Measurements from ENCODE around the gene MAB21L3.
A peak's percentile ranks its signal among the peaks of the same experiment; 100 is the strongest.

Gene MAB21L3

DNA sequence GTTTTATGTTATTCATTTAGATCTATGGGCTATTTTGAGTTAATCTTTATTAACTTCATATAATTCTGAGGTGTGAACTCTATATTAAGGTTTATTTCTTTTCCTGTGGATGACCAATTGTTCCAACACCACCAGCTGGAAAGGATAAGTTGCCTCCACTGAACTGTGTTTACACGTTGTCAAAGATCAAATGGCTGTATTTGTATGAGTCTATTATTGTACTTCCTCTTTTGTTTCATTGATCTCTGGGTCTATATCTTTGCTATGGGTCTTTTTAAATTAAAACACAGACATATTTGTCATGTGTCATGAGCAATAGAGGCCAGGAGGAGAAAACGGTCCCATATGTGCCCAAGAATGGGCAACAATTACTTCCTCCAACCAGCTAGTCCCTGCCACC is 5.2 kb upstream of the MAB21L3 start:
- H3K36me3 ChIP-seq, result no peaks in the 10 kb centered on the region
- no peak overlapping the region for H3K4me3 ChIP-seq
- no peaks in the 10 kb centered on the region for H3K27me3 ChIP-seq
- no peaks in the 10 kb centered on the region for H3K9me3 ChIP-seq (replicated peaks in 1 of 11)
- no peaks in the 10 kb centered on the region for H4K20me1 ChIP-seq
- TF ChIP-seq Cebpa-rat (IDR thresholded peaks at IDR 0.05), result no peak
- H3K9ac ChIP-seq, result no peak overlapping the region
- H3K4me2 ChIP-seq, result peak overlapping the region in 2 of 11 experiments; percentile 15 to 26; a peak in 4 of 22 replicates
- peaks cover 0 to 16% (median 8%) of the 10 kb centered on the region in 10 experiments; a peak in 13 of 20 replicates for H3K4me1 ChIP-seq
- H3K27ac ChIP-seq, result no peak overlapping the region

DNA sequence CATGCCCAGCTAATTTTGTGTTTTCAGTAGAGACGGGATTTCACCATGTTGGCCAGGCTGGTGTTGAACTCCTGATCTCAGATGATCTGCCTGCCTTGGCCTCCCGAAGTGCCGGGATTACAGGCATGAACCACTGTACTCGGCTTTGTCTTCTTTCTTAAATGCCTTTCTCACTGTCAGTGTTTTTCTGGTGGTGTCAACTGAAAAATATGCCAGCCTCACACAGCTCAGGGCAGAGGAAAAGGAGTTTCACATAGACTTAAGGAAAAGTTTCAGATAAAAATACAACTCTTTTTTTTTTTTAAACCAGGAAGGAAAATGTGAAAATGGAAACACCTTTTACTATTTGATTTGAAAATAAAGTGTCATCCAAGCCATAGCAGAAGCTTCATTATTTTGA is 4.6 kb upstream of the MAB21L3 start:
- peaks cover 0 to 20% (median 9%) of the 10 kb centered on the region in 10 experiments; a peak in 14 of 20 replicates for H3K4me1 ChIP-seq
- no peaks in the 10 kb centered on the region for H4K20me1 ChIP-seq
- TF ChIP-seq Cebpa-rat (IDR thresholded peaks at IDR 0.05), result no peak
- H3K27me3 ChIP-seq, result no peaks in the 10 kb centered on the region
- no peak overlapping the region for H3K9ac ChIP-seq
- peak overlapping the region in 1 of 11 experiments; percentile 15; a peak in 2 of 22 replicates for H3K4me2 ChIP-seq
- H3K36me3 ChIP-seq, result no peaks in the 10 kb centered on the region
- no peaks in the 10 kb centered on the region for H3K9me3 ChIP-seq (replicated peaks in 1 of 11)
- no peak overlapping the region for H3K4me3 ChIP-seq
- H3K27ac ChIP-seq, result no peak overlapping the region

DNA sequence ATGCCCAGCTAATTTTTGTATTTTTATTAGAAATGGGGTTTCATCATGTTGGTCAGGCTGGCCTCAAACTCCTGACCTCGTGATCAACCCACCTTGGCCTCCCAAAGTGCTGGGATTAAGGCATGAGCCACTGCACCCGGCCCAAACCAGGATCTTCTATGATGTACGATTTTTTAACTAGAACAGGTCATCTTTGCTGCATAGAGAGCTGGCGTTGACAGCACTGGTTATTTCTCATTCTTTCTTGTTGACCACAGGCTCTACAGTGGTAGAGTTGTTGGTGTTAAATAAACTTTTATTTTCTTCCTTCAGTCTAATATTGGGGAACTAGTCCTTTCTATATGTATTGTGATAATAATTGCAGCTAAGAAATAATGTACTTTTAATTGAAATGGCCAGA is 3.8 kb upstream of the MAB21L3 start:
- no peak overlapping the region for H3K27ac ChIP-seq
- no peak for TF ChIP-seq Cebpa-rat (IDR thresholded peaks at IDR 0.05)
- no peaks in the 10 kb centered on the region for H3K36me3 ChIP-seq
- peaks cover 0 to 20% (median 9%) of the 10 kb centered on the region in 10 experiments; a peak in 14 of 20 replicates for H3K4me1 ChIP-seq
- no peak overlapping the region for H3K9ac ChIP-seq
- H3K27me3 ChIP-seq, result no peaks in the 10 kb centered on the region
- H3K9me3 ChIP-seq (replicated peaks in 1 of 11), result no peaks in the 10 kb centered on the region
- H3K4me2 ChIP-seq, result no peak overlapping the region
- no peaks in the 10 kb centered on the region for H4K20me1 ChIP-seq
- no peak overlapping the region for H3K4me3 ChIP-seq

DNA sequence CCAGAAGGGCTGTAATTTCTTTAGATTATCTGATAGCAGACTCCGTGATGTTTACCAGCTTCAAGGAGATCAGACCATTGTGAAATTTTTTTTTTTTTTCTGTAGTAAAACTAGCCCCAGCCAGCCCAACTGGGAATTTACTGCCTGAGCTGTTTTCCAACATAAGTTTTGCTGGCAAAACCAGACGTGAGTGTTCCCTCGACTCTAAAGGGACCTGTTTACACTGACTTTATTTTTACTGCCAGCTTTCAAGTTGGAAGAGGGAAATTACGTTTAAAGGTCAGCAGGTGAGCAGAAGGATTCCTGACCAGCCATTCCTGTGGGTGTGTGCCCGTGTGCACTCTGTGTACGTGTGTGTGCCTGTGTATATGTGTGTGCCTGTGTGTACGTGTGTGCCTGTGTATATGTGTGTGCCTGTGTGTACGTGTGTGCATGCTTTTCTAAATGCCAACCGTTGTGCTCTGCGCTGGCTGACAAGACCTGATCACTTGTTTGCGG is 374 bp downstream of the MAB21L3 start:
- H3K4me2 ChIP-seq, result 0 out of 22 replicates have a peak overlapping the region, but pooled peaks of 2 of the 11 experiments have one; percentile 16 to 18
- no peaks in the 10 kb centered on the region for H3K27me3 ChIP-seq
- no peaks in the 10 kb centered on the region for H3K36me3 ChIP-seq
- H3K27ac ChIP-seq, result no peak overlapping the region
- H4K20me1 ChIP-seq, result no peaks in the 10 kb centered on the region
- H3K9ac ChIP-seq, result no peak overlapping the region
- peaks cover 0 to 20% (median under 1%) of the 10 kb centered on the region in 10 experiments; a peak in 11 of 20 replicates for H3K4me1 ChIP-seq
- H3K9me3 ChIP-seq (replicated peaks in 1 of 11), result no peaks in the 10 kb centered on the region
- no peak for TF ChIP-seq Cebpa-rat (IDR thresholded peaks at IDR 0.05)
- no peak overlapping the region for H3K4me3 ChIP-seq

DNA sequence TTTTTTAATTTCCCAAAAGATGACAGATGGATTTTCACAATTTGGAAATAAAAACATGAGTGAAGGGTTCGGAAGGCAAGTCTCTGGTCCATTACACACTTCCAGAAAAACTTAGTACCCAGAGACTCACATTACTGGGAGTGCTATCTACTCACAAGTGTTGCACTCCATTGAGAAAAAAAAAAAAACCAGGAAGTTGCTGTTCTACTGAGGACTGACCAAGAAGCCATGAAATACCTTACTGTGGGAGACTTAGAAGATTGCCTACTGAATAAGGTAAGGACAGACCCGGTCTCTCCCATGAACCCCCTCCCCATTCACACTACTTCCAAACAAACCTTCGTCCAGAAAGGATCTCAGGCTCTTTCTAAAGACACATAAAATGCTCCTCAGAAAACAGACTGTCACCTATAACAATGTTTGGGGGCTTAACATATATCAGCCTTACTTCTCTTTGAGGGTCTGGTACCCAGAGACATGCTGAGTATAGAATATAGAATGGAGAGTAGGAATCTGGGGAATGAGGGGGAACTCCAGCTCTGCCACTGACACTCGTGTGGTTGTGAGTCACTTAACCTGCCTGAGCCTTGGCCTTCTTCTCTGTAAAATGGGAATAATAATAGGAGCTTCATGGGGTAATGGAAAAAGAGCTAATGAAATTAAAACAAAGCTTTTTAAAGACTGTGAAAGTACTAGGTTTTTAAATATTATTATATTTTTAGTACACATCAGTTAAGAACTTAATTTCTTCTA is 1.4 kb downstream of the MAB21L3 start:
- Histone ChIP-seq H3K9me3 (replicated peaks in 1 of 11) (no peaks in the 10 kb centered on the region), H3K4me2 (no peak overlapping the region), H3K36me3 (no peaks in the 10 kb centered on the region), H3K27ac (no peak overlapping the region), H3K9ac (no peak overlapping the region), H3K4me3 (no peak overlapping the region), H3K4me1 (peaks cover 0 to 20% (median 0%) of the 10 kb centered on the region in 10 experiments; a peak in 9 of 20 replicates), H3K27me3 (no peaks in the 10 kb centered on the region), H4K20me1 (no peaks in the 10 kb centered on the region)
- no peak for TF ChIP-seq Cebpa-rat (IDR thresholded peaks at IDR 0.05)

DNA sequence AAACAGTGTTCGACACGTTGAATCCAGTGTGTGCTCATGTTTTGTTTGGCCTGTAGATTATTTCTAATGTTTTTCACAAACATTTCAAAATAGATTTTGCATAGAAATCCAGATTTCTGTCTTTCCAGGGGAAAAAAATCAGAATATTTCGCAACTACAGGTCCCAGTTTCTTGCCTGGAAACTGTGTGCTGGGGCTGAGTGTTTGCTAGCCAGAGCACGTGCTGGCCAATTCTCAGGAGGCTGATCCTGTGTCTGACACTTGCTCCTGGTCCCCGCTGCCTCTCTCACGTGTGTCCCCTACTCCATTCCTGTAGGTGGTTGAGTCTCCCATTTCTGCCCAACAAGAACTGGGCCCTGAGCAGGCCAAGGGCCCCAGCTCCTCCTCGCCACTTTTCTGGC is 2.4 kb downstream of the MAB21L3 start:
- H3K4me2 ChIP-seq, result no peak overlapping the region
- no peaks in the 10 kb centered on the region for H3K9me3 ChIP-seq (replicated peaks in 1 of 11)
- no peak overlapping the region for H3K9ac ChIP-seq
- peaks cover 0 to 20% (median 0%) of the 10 kb centered on the region in 10 experiments; a peak in 9 of 20 replicates for H3K4me1 ChIP-seq
- no peaks in the 10 kb centered on the region for H3K27me3 ChIP-seq
- H3K27ac ChIP-seq, result no peak overlapping the region
- no peaks in the 10 kb centered on the region for H4K20me1 ChIP-seq
- no peaks in the 10 kb centered on the region for H3K36me3 ChIP-seq
- peak in 3 of 11 experiments; percentile 9 to 53 (median 28); a peak in 1 of 22 replicates for TF ChIP-seq Cebpa-rat (IDR thresholded peaks at IDR 0.05)
- H3K4me3 ChIP-seq, result no peak overlapping the region

DNA sequence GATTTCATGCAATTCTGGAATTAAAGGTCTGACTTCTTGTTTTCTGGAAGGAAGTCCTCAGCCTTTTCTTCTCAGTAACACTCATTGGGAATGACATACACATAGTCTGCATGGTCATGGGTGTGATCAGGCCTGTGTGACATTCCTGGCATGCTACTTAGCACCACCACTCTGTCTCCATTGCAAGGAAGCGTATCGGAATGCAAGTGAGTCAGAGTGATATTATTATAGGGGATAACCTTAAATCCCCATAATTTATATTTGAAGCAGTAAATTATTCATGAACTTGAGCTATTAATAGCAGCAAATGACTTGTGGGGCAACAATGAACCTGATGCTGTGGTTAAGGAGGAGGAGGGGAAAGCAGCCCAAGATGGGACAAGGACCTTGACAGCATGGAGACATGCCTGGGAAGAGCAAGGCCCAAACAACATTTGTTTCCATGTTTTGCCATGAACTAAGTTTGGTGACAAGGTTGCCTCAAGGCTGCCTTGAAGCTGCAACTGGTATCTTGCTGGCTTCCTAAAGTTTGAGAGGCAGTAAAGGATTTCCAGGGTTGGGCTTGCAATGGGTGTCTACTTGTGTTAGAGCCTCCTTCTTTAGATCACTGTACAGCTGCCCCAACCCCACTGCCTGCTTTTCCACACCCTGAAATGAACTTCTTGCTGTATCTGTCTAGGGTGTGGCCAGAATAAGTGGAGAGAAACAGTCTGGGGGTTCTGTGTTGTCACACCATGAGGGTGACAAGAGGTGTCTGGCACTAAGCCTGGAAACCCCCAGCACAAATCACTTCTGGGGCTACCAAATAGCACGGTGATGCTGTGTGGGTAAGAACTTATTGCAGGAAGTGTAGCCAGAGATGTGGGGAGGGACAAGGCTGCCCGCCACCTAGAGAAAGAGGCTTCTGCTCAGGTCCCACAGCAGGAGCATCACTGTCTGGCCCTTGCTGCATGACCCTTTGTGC is 4.6 kb downstream of the MAB21L3 start:
- no peaks in the 10 kb centered on the region for H3K27me3 ChIP-seq
- H3K9ac ChIP-seq, result no peak overlapping the region
- TF ChIP-seq Cebpa-rat (IDR thresholded peaks at IDR 0.05), result no peak
- H4K20me1 ChIP-seq, result no peaks in the 10 kb centered on the region
- H3K4me1 ChIP-seq, result peaks cover 0 to 10% (median 0%) of the 10 kb centered on the region in 10 experiments; a peak in 8 of 20 replicates
- no peak overlapping the region for H3K4me2 ChIP-seq
- H3K4me3 ChIP-seq, result no peak overlapping the region
- no peaks in the 10 kb centered on the region for H3K36me3 ChIP-seq
- no peak overlapping the region for H3K27ac ChIP-seq
- H3K9me3 ChIP-seq (replicated peaks in 1 of 11), result no peaks in the 10 kb centered on the region

DNA sequence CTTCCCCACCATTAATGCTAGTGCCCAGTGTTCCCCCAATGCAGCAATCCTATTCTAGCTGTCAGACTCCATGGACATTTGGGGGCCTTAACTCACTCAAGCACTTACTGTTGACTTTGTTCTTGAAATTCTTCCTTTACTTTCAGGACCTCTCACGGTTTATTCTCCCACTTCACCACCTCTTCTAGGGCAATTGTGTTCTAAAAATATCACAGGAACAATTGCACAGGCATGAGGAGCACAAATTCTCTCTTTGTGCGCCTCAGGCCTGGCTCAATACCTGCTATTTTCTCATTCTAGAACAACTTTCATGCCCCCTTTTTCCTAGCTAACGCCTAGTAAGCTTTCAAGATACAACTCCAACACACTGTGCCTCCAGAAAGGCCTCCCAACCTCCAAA is 7.3 kb downstream of the MAB21L3 start:
- H3K4me3 ChIP-seq, result no peak overlapping the region
- no peaks in the 10 kb centered on the region for H3K4me1 ChIP-seq
- H3K27ac ChIP-seq, result no peak overlapping the region
- H3K9ac ChIP-seq, result no peak overlapping the region
- no peaks in the 10 kb centered on the region for H4K20me1 ChIP-seq
- no peaks in the 10 kb centered on the region for H3K36me3 ChIP-seq
- H3K9me3 ChIP-seq (replicated peaks in 1 of 11), result no peaks in the 10 kb centered on the region
- H3K4me2 ChIP-seq, result no peak overlapping the region
- no peaks in the 10 kb centered on the region for H3K27me3 ChIP-seq
- TF ChIP-seq Cebpa-rat (IDR thresholded peaks at IDR 0.05), result no peak

DNA sequence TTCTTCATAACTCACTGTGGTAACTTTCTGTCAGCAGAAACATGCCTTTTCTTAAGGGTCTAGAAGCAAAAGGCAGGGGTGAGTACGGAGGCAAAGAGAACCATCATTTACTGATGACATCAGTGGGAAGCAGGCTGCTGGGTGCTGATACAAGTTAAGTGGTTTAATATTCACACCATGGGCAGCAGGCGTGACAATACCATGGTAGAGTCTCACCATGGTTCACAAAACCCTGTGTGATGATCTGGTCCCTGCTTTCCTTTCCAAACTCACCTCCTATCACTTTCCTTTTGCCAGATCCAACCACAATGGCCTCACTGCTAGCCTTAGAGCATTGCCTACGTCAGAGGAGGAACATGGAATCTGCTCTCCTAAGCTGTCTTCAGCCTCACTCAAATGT is 8.7 kb downstream of the MAB21L3 start:
- Histone ChIP-seq H3K4me3 (no peak overlapping the region), H3K9ac (no peak overlapping the region), H4K20me1 (no peaks in the 10 kb centered on the region), H3K36me3 (no peaks in the 10 kb centered on the region), H3K27me3 (no peaks in the 10 kb centered on the region), H3K4me1 (no peaks in the 10 kb centered on the region), H3K27ac (no peak overlapping the region), H3K4me2 (no peak overlapping the region), H3K9me3 (replicated peaks in 1 of 11) (no peaks in the 10 kb centered on the region)
- TF ChIP-seq Cebpa-rat (IDR thresholded peaks at IDR 0.05), result no peak
